Stomach (tissue), 9 donors: Measurements from ENCODE around the gene ANTKMT. TPM values are rescaled to one million over a fixed set of nuclear protein-coding genes. Genes with fewer than 3 reads are reported as not detected.
A peak's percentile ranks its signal among the peaks of the same experiment; 100 is the strongest.

Experiments
- DNase-seq, 2 donors: peaks; one replicate each; pipeline versions ENCODE4 v3.0.0 to v3.0.0-alpha.2; 2013 to 2019
- H3K27ac ChIP-seq, 5 donors: fragments of 200-600 bp in 4 of 5; sonication (generic) in 4 of 5; one replicate each; pipeline ENCODE4 v1.5.1; 2013 to 2019; ENCODE audit warnings: mild to moderate bottlenecking in 1 of 5, moderate library complexity in 1 of 5
- H3K27me3 ChIP-seq, 3 donors: fragments of 200-600 bp; sonication (generic); one replicate each; pipeline ENCODE4 v1.5.1; 2017 to 2019; ENCODE audit warnings: mixed run types in 1 of 3
- H3K36me3 ChIP-seq, 4 donors: fragments of 200-600 bp; sonication (generic); 1 replicate in 3 of 4; 2 replicates in 1 of 4; pipeline ENCODE4 v1.5.1; 2016 to 2019
- H3K4me1 ChIP-seq, 4 donors: fragments of 200-600 bp; sonication (generic); one replicate each; pipeline ENCODE4 v1.5.1; 2016 to 2019
- H3K4me3 ChIP-seq, 4 donors: fragments of 200-600 bp; sonication (generic) in 3 of 4; one replicate each; pipeline ENCODE4 v1.5.1; 2016 to 2019; ENCODE audit warnings: mild to moderate bottlenecking in 1 of 4
- H3K9me3 ChIP-seq, 4 donors: fragments of 200-600 bp; sonication (generic); one replicate each; pipeline ENCODE4 v1.5.1; 2016 to 2019
- CTCF ChIP-seq, 7 experiments: fragments of 450-650 bp in 4 of 7; fragments of 200-600 bp in 3 of 7; sonication (generic) in 3 of 7; IDR thresholded peaks; one replicate each; pipeline ENCODE4 v1.5.1; 2016 to 2019; ENCODE audit warnings: antibody characterized with exemption in 7 of 7, control low read depth in 2 of 7, mild to moderate bottlenecking in 1 of 7
- EP300 ChIP-seq: sonication (generic); formaldehyde crosslinking; IDR thresholded peaks from one replicate; pipeline ENCODE4 v1.6.1; 2017; ENCODE audit warnings: antibody characterized with exemption
- POLR2A ChIP-seq, 4 donors: fragments of 450-650 bp; IDR thresholded peaks; one replicate each; pipeline ENCODE4 v1.6.1; 2016; ENCODE audit warnings: antibody characterized with exemption in 4 of 4, control low read depth in 2 of 4, mild to moderate bottlenecking in 1 of 4, moderate library complexity in 1 of 4
- POLR2AphosphoS5 ChIP-seq, 3 donors: sonication (generic); formaldehyde crosslinking; IDR thresholded peaks; one replicate each; pipeline ENCODE4 v1.6.1; 2016; ENCODE audit warnings: antibody characterized with exemption in 3 of 3
- WGBS, 5 donors: extraction: QIAGEN DNeasy Blood & Tissue Kit in 3 of 5; methylation state at CpG; one replicate each; pipeline versions ENCODE4 v1.1.5 to v1.1.7; 2013 to 2018; 5-methylcytosine and 5-hydroxymethylcytosine counted together
- intact Hi-C: fragments of 100-400 bp; cut with DNase I; formaldehyde crosslinking; loops from one replicate; pipeline ENCODE4 v1.15.1; 2023; ENCODE audit warnings: low total_unique reads
- polyA plus RNA-seq, 3 donors: library from polyadenylated mRNA; stranded (reverse); fragments of 200-250 nt; gene quantifications; one replicate each; pipeline ENCODE4 v1.2.3, GENCODE V29; 2013
- total RNA-seq, 5 donors: library from RNA; depleted of rRNA; stranded (reverse); fragments of >200 nt; gene quantifications; one replicate each; pipeline versions ENCODE4 v1.1.0 to v1.2.3, GENCODE V29; 2014 to 2016
- donor health status: healthy with polysubstance abuse.
- donor health status: Bipolar disorder and iron deficiency.
- donor health status: healthy.

ANTKMT gene
- total and polyA plus RNA-seq, 8 donors: 9.7 to 602 (median 51.5) TPM

GRCh38 chr16:680967-681745 is 39.8 kb upstream of the ANTKMT start:
- H3K4me3 ChIP-seq: peak overlapping the region; percentile 88 to 93 (median 88)
- peaks cover 49 to 82% (median 80%) of the 10 kb centered on the region in 4 donors for H3K4me1 ChIP-seq
- peak overlapping the region; percentile 93 to 97 (median 95) for H3K27ac ChIP-seq
- H3K9me3 ChIP-seq: no peaks in the 10 kb centered on the region
- TF ChIP-seq CTCF (IDR thresholded peaks at IDR 0.05): no peak
- TF ChIP-seq POLR2AphosphoS5 (IDR thresholded peaks at IDR 0.05): peak in 1 of 3 donors; percentile 50
- H3K36me3 ChIP-seq: peaks cover 20 to 33% (median 24%) of the 10 kb centered on the region in 4 donors
- DNase-seq: peak; percentile 51 to 58
- peaks cover 0 to 5% (median 0%) of the 10 kb centered on the region in 3 donors for H3K27me3 ChIP-seq
- 31 to 59% (median 41%) methylated on average over 25 to 44 of the region's 44 CpGs for WGBS, 5 donors
- intact Hi-C loops: no loop called here

- H3K36me3 ChIP-seq: peaks cover 26 to 40% (median 30%) of the 10 kb centered on the region in 4 donors
- DNase-seq: no peak
- TF ChIP-seq CTCF (IDR thresholded peaks at IDR 0.05) (no peak), EP300 (no peak), POLR2A (IDR thresholded peaks at IDR 0.05) (no peak), POLR2AphosphoS5 (IDR thresholded peaks at IDR 0.05) (no peak)
- no peaks in the 10 kb centered on the region for H3K27me3 ChIP-seq
- intact Hi-C loops: no loop called here
- peaks cover 43 to 81% (median 76%) of the 10 kb centered on the region in 4 donors for H3K4me1 ChIP-seq
- WGBS, 5 donors: 71 to 81% (median 73%) methylated on average over 17 to 28 of the region's 28 CpGs
- peak overlapping the region in 1 of 5 donors; percentile 93 for H3K27ac ChIP-seq
- H3K4me3 ChIP-seq: peak overlapping the region in 2 of 4 donors; percentile 88 to 89
- no peaks in the 10 kb centered on the region for H3K9me3 ChIP-seq
Observed at GRCh38 chr16:681746-682427, 39.1 kb upstream of the ANTKMT start.

- H3K4me3 ChIP-seq: peak overlapping the region; percentile 62 to 88 (median 78)
- no peak for DNase-seq
- peak overlapping the region in 3 of 5 donors; percentile 77 to 90 (median 78) for H3K27ac ChIP-seq
- intact Hi-C loops: no loop called here
- TF ChIP-seq POLR2AphosphoS5 (IDR thresholded peaks at IDR 0.05) (peak in 1 of 3 donors; percentile 4), CTCF (IDR thresholded peaks at IDR 0.05) (no peak)
- H3K9me3 ChIP-seq: no peaks in the 10 kb centered on the region
- 71 to 86% (median 76%) methylated on average over 34 to 36 of the region's 36 CpGs for WGBS, 5 donors
- H3K4me1 ChIP-seq: peaks cover 43 to 78% (median 68%) of the 10 kb centered on the region in 4 donors
- H3K36me3 ChIP-seq: peaks cover 32 to 48% (median 38%) of the 10 kb centered on the region in 4 donors
- H3K27me3 ChIP-seq: no peaks in the 10 kb centered on the region
Observed at GRCh38 chr16:682493-683395, 38.2 kb upstream of the ANTKMT start.
